ENCODE results near the gene SPOCK2. TPM values are rescaled to one million over a fixed set of nuclear protein-coding genes. Genes with fewer than 3 reads are reported as not detected.

SPOCK2 gene
- total RNA-seq, 1 donor from 2014 or later = 3.4 TPM

GRCh38 chr10:72094574-72094973 lies 6.2 kb upstream of the SPOCK2 start:
- TF ChIP-seq, protein P1, sequence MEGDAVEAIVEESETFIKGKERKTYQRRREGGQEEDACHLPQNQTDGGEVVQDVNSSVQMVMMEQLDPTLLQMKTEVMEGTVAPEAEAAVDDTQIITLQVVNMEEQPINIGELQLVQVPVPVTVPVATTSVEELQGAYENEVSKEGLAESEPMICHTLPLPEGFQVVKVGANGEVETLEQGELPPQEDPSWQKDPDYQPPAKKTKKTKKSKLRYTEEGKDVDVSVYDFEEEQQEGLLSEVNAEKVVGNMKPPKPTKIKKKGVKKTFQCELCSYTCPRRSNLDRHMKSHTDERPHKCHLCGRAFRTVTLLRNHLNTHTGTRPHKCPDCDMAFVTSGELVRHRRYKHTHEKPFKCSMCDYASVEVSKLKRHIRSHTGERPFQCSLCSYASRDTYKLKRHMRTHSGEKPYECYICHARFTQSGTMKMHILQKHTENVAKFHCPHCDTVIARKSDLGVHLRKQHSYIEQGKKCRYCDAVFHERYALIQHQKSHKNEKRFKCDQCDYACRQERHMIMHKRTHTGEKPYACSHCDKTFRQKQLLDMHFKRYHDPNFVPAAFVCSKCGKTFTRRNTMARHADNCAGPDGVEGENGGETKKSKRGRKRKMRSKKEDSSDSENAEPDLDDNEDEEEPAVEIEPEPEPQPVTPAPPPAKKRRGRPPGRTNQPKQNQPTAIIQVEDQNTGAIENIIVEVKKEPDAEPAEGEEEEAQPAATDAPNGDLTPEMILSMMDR (IDR thresholded peaks at IDR 0.05; ENCODE audit: unreplicated experiment) = no peak
- Mint-ChIP-seq H3K36me3 (ENCODE audit: low read depth, unreplicated experiment) (peaks cover 9% of the 10 kb centered on the region), H3K27ac (ENCODE audit: unreplicated experiment) (no peak overlapping the region), H3K27me3 (ENCODE audit: unreplicated experiment) (peaks cover 2% of the 10 kb centered on the region), H3K4me3 (ENCODE audit: unreplicated experiment) (no peak overlapping the region), H3K4me1 (ENCODE audit: unreplicated experiment) (peaks cover 11% of the 10 kb centered on the region), H3K9me3 (ENCODE audit: unreplicated experiment) (no peaks in the 10 kb centered on the region)
- no peak for DNase-seq (ENCODE audit: low spot score)

GRCh38 chr10:72093450-72093849 lies 5.1 kb upstream of the SPOCK2 start:
- Mint-ChIP-seq H3K4me1 (ENCODE audit: unreplicated experiment) (peaks cover 15% of the 10 kb centered on the region), H3K27ac (ENCODE audit: unreplicated experiment) (no peak overlapping the region), H3K9me3 (ENCODE audit: unreplicated experiment) (no peaks in the 10 kb centered on the region), H3K4me3 (ENCODE audit: unreplicated experiment) (no peak overlapping the region), H3K27me3 (ENCODE audit: unreplicated experiment) (peaks cover 5% of the 10 kb centered on the region), H3K36me3 (ENCODE audit: low read depth, unreplicated experiment) (peaks cover 5% of the 10 kb centered on the region)
- TF ChIP-seq, protein P1 (IDR thresholded peaks at IDR 0.05; ENCODE audit: unreplicated experiment) = no peak
- no peak for DNase-seq (ENCODE audit: low spot score)

DNA sequence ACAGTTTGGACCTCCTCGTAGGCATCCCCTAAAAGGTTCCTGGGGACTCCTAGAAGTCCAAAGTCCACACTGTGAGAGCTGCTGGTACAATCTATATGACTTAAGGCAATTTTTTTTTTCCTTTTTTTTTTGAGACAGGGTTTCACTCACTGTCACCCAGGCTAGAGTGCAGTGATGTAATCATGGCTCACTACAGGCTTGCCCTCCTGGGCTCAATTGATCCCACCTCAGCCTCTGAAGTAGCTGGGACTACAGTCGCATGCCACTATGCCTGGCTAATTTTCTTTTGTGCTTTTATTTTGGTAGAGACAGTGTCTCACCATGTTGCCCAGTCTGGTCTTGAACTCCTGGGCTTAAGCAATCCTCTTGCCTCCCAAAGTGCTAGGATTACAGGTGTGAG lies 4.6 kb upstream of the SPOCK2 start:
- Mint-ChIP-seq H3K27ac (ENCODE audit: unreplicated experiment) (no peak overlapping the region), H3K4me3 (ENCODE audit: unreplicated experiment) (no peak overlapping the region), H3K9me3 (ENCODE audit: unreplicated experiment) (no peaks in the 10 kb centered on the region), H3K36me3 (ENCODE audit: low read depth, unreplicated experiment) (peaks cover 3% of the 10 kb centered on the region), H3K4me1 (ENCODE audit: unreplicated experiment) (peaks cover 17% of the 10 kb centered on the region), H3K27me3 (ENCODE audit: unreplicated experiment) (peaks cover 8% of the 10 kb centered on the region)
- no peak for DNase-seq (ENCODE audit: low spot score)
- TF ChIP-seq, protein P1 (IDR thresholded peaks at IDR 0.05; ENCODE audit: unreplicated experiment) = no peak

GRCh38 chr10:72092171-72092924 lies 4.0 kb upstream of the SPOCK2 start:
- no peak overlapping the region for H3K4me3 Mint-ChIP-seq (ENCODE audit: unreplicated experiment)
- peaks cover 3% of the 10 kb centered on the region for H3K36me3 Mint-ChIP-seq (ENCODE audit: low read depth, unreplicated experiment)
- no peaks in the 10 kb centered on the region for H3K9me3 Mint-ChIP-seq (ENCODE audit: unreplicated experiment)
- H3K4me1 Mint-ChIP-seq (ENCODE audit: unreplicated experiment) = peaks cover 17% of the 10 kb centered on the region
- H3K27me3 Mint-ChIP-seq (ENCODE audit: unreplicated experiment) = peaks cover 8% of the 10 kb centered on the region
- DNase-seq (ENCODE audit: low spot score) = no peak
- no peak overlapping the region for H3K27ac Mint-ChIP-seq (ENCODE audit: unreplicated experiment)
- TF ChIP-seq, protein P1 (IDR thresholded peaks at IDR 0.05; ENCODE audit: unreplicated experiment) = no peak

DNA sequence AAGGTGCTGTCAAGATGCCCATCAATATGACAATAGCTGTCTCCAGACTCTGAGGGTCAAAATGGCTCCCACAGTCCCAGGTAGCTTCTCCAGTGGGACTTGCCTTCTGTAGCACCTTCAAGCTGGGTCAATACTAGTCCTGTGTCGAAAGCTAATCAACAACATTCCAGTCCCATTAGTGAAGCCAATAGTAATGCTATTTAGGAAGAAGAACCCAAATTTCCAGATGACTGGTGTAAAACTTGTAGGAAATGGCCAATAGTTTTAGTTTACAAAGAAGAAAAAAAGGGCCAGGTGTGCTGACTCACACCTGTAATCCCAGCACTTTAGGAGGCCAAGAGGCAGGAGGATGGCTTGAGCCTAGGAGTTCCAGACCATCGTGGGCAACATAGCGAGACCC lies 2.0 kb upstream of the SPOCK2 start:
- H3K4me1 Mint-ChIP-seq (ENCODE audit: unreplicated experiment) = peaks cover 19% of the 10 kb centered on the region
- no peak overlapping the region for H3K4me3 Mint-ChIP-seq (ENCODE audit: unreplicated experiment)
- no peaks in the 10 kb centered on the region for H3K9me3 Mint-ChIP-seq (ENCODE audit: unreplicated experiment)
- TF ChIP-seq, protein P1 (IDR thresholded peaks at IDR 0.05; ENCODE audit: unreplicated experiment) = no peak
- peaks cover 4% of the 10 kb centered on the region for H3K36me3 Mint-ChIP-seq (ENCODE audit: low read depth, unreplicated experiment)
- no peak for DNase-seq (ENCODE audit: low spot score)
- H3K27ac Mint-ChIP-seq (ENCODE audit: unreplicated experiment) = no peak overlapping the region
- H3K27me3 Mint-ChIP-seq (ENCODE audit: unreplicated experiment) = peaks cover 18% of the 10 kb centered on the region

Measured in endothelial cell (in vitro differentiated cells).